ENCODE results near the gene NEAT1. TPM values are rescaled to one million over a fixed set of nuclear protein-coding genes. Genes with fewer than 3 reads are reported as not detected.

NEAT1 gene
- total and polyA plus RNA-seq, 9 of the 15 experiments (the other 6 are each of a cell fraction or from before 2014, with no cell fraction given): 20.1 to 389 (median 62.8) TPM

DNA sequence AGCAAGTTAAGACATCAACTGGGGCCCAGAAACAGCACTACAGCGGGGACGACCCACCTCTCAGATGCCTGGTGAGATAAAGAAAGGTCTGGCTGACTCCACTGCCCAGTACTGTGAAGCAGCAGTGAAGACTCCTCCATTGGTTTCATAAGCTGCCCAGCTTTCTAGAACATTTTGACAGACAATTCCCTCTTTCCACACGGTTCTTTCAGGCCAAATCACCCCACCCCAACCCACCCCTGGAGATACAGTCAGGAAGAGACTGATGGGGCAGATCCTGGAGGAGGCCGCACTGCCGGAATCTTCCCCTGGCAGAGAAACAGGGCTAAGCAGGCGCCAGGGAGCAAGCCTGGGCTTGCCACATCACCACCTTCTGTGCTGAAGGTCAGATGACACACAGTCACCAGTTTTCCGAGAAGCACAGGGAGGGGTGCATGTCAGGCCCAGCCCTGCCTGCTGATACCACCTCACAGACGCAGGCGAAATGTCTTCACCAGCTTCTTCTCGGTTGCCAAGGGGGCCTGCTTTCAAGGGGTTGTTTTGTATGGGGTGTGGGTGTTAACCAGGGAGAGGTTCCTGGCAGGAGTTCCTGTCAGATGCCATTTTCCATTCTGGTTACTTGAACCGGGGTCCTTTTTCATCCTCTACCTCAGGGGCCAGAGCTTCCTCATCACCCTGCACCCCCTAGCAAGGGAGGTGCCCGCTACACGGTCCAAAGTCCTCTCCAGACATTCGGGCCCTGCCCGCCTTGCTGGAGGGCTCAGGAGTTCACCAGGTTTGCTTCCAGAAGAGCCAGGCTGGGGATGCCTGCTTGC is 1.4 kb upstream of the NEAT1 start (continued):
- TF ChIP-seq CTBP1 (IDR thresholded peaks at IDR 0.05; ENCODE audit: borderline replicate concordance) (peak; percentile 31; the same call in 1 of the 2 replicates), HDAC2 (IDR thresholded peaks at IDR 0.05) (no peak), POLR2A (conservative IDR thresholded peaks at IDR 0.05) (peak; percentile 69), KLF6 (CRISPR knock-in tag; IDR thresholded peaks at IDR 0.05; ENCODE audit: borderline replicate concordance) (peak; percentile 30; the same call in 1 of the 2 replicates), DACH1 (IDR thresholded peaks at IDR 0.05; ENCODE audit: partially characterized antibody) (no peak), ZNF239 (CRISPR knock-in tag; IDR thresholded peaks at IDR 0.05) (peak; percentile 28; the same call in 1 of the 2 replicates), ELK3 (CRISPR knock-in tag; IDR thresholded peaks at IDR 0.05) (no peak), OTX1 (CRISPR knock-in tag; IDR thresholded peaks at IDR 0.05) (peak; percentile 53; the same call in 1 of the 2 replicates), TAF1 (IDR thresholded peaks at IDR 0.05; ENCODE audit: control insufficient read depth, extremely low read depth, insufficient read depth, low read length, severe bottlenecking) (peak; percentile 27), HSF4 (CRISPR knock-in tag; IDR thresholded peaks at IDR 0.05; ENCODE audit: borderline replicate concordance) (no peak), HIVEP1 (CRISPR knock-in tag; IDR thresholded peaks at IDR 0.05) (peak; percentile 87; the same call in 1 of the 2 replicates), CBFA2T3 (IDR thresholded peaks at IDR 0.05) (peak; percentile 47), ZNF23 (CRISPR knock-in tag; IDR thresholded peaks at IDR 0.05) (peak; percentile 9; the same call in 1 of the 2 replicates), LEF1 (IDR thresholded peaks at IDR 0.05) (no peak), ZBTB7A (IDR thresholded peaks at IDR 0.05; ENCODE audit: borderline replicate concordance, control insufficient read depth, low read depth, low read length) (0 out of 2 replicates have a peak, but pooled peaks have one; percentile 15), CCNT2 (IDR thresholded peaks at IDR 0.05; ENCODE audit: borderline replicate concordance, extremely low read depth, insufficient read length, low read depth, low read length) (peak; percentile 28), ZBTB9 (CRISPR knock-in tag; IDR thresholded peaks at IDR 0.05) (peak; percentile 82)
- TF ChIP-seq, protein P1, sequence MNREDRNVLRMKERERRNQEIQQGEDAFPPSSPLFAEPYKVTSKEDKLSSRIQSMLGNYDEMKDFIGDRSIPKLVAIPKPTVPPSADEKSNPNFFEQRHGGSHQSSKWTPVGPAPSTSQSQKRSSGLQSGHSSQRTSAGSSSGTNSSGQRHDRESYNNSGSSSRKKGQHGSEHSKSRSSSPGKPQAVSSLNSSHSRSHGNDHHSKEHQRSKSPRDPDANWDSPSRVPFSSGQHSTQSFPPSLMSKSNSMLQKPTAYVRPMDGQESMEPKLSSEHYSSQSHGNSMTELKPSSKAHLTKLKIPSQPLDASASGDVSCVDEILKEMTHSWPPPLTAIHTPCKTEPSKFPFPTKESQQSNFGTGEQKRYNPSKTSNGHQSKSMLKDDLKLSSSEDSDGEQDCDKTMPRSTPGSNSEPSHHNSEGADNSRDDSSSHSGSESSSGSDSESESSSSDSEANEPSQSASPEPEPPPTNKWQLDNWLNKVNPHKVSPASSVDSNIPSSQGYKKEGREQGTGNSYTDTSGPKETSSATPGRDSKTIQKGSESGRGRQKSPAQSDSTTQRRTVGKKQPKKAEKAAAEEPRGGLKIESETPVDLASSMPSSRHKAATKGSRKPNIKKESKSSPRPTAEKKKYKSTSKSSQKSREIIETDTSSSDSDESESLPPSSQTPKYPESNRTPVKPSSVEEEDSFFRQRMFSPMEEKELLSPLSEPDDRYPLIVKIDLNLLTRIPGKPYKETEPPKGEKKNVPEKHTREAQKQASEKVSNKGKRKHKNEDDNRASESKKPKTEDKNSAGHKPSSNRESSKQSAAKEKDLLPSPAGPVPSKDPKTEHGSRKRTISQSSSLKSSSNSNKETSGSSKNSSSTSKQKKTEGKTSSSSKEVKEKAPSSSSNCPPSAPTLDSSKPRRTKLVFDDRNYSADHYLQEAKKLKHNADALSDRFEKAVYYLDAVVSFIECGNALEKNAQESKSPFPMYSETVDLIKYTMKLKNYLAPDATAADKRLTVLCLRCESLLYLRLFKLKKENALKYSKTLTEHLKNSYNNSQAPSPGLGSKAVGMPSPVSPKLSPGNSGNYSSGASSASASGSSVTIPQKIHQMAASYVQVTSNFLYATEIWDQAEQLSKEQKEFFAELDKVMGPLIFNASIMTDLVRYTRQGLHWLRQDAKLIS (CRISPR knock-in tag; IDR thresholded peaks at IDR 0.05): peak; percentile 63; the same call in 1 of the 2 replicates
- TF ChIP-seq, protein P2, sequence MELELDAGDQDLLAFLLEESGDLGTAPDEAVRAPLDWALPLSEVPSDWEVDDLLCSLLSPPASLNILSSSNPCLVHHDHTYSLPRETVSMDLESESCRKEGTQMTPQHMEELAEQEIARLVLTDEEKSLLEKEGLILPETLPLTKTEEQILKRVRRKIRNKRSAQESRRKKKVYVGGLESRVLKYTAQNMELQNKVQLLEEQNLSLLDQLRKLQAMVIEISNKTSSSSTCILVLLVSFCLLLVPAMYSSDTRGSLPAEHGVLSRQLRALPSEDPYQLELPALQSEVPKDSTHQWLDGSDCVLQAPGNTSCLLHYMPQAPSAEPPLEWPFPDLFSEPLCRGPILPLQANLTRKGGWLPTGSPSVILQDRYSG (tag; conservative IDR thresholded peaks at IDR 0.05; ENCODE audit: low read depth): peak; percentile 18

All from K562 (cell line).